ENCODE data around the gene MT1A. TPM values are rescaled to one million over a fixed set of nuclear protein-coding genes. Genes with fewer than 3 reads are reported as not detected.

MT1A gene
- polyA plus RNA-seq, 1 of the 3 experiments (the other 2 are of a cell fraction): 5.4 TPM

DNA sequence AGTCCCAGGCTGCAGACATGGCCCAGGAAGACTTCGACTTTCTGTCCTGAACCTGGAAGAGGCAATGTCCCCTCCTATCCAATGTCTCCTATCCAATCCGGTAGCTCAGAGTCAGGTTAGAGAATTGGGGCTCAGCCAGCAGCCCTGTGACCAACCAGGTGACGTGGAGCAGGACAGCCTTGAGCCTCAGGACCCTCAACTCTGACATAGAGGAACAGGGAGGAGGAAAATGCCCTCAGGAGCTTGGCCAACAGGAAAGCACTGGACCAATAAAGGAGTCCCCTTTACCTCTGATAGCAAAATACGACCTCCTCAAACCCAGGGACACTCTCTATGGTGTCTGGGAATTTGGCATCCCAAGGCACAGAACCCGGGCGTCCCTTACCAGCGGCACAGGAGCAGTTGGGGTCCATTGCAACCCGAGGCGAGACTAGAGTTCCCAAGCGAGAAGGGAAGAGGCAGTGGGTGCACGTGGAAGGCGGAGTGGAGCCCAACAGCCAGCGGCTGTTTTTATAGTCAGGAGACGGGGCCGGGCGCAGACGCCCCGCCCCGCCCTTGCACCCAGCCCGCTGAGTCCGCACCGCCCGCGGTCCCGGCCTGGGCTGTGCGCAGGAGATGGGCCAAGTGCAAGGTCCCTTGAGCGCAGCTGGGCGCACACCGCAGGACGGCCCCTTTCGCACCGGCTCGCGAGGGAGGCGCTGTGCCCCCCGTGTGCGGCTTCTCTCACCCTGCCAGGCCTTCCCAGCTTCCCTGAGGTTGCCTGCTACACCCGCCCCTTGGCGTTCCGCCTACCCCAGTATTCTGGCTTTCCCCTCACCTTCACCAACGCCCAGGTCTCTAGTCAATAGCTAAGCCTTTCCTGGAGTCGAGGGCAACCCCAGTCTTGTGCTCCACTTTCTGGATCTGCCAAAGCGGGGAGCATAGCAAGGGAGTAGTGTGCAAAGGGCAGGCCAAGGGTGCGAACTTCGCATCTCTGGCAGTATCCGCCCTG lies 29.4 kb downstream of the MT1A start, which contains the start of gene MT1G:
Gene MT1G (minus strand): TSS at position 485 of the 991 bp plus-strand sequence. CDS start 72 bp downstream, at position 413.
- peaks cover 46% of the 10 kb centered on the region for H3K27me3 ChIP-seq (ENCODE audit: insufficient read depth)
- no peak within 1 kb of the TSS for H3K4me3 ChIP-seq (ENCODE audit: low read depth in 2 of 2, low read length in 1 of 2)
- no peaks in the 10 kb centered on the region for H3K79me2 ChIP-seq (ENCODE audit: insufficient read depth)
- POLR2A ChIA-PET: no interaction called here
- no peak within 1 kb of the TSS for H2AFZ ChIP-seq (ENCODE audit: low read depth)
- no peak within 1 kb of the TSS for H3K9ac ChIP-seq
- H4K20me1 ChIP-seq (ENCODE audit: insufficient read depth): no peaks in the 10 kb centered on the region
- peak; percentile 57 for DNase-seq
- no peaks in the 10 kb centered on the region for H3K9me2 ChIP-seq
- no peaks in the 10 kb centered on the region for H3F3A ChIP-seq (replicated peaks; ENCODE audit: insufficient read depth)
- H3K4me2 ChIP-seq: no peak within 1 kb of the TSS
- 60% methylated on average over 28 of the region's 46 CpGs for WGBS (ENCODE audit: low lambda C conversion rate)
- H3K9me3 ChIP-seq: no peaks in the 10 kb centered on the region
- no peak within 1 kb of the TSS for H3K27ac ChIP-seq (ENCODE audit: low read depth in 2 of 2, low read length in 1 of 2)
- CTCF ChIA-PET: interaction anchor here (0.7 to 1.4 kb wide), 5 partner anchors 55 to 121 kb away, joined by 3 to 4 read pairs (median 3); partner anchors contain the start of gene MT2A
- no peak for TF ChIP-seq GATA2 (CRISPR knock-in tag; IDR thresholded peaks at IDR 0.05)
- TF ChIP-seq YY1 (IDR thresholded peaks at IDR 0.05; ENCODE audit: low read depth): no peak
- TF ChIP-seq, protein P1, sequence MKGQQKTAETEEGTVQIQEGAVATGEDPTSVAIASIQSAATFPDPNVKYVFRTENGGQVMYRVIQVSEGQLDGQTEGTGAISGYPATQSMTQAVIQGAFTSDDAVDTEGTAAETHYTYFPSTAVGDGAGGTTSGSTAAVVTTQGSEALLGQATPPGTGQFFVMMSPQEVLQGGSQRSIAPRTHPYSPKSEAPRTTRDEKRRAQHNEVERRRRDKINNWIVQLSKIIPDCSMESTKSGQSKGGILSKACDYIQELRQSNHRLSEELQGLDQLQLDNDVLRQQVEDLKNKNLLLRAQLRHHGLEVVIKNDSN (IDR thresholded peaks at IDR 0.05; ENCODE audit: borderline replicate concordance, low read depth): no peak
- TF ChIP-seq TEAD4 (IDR thresholded peaks at IDR 0.05; ENCODE audit: borderline replicate concordance, insufficient read depth): no peak
- TF ChIP-seq TCF12 (IDR thresholded peaks at IDR 0.05): no peak
- TF ChIP-seq SMC3 (IDR thresholded peaks at IDR 0.05; ENCODE audit: low read depth, low read length): no peak
- TF ChIP-seq USF2 (IDR thresholded peaks at IDR 0.05; ENCODE audit: borderline replicate concordance, low read depth, low read length): no peak
- H3K36me3 ChIP-seq (replicated peaks in 1 of 2; ENCODE audit: control insufficient read depth in 1 of 2, insufficient read depth in 2 of 2, low read length in 1 of 2): no peaks in the 10 kb centered on the region
- no peaks in the 10 kb centered on the region; a peak in 1 of 4 replicates for H3K4me1 ChIP-seq (ENCODE audit: control insufficient read depth in 1 of 2, insufficient read depth in 2 of 2, low read depth in 1 of 2, low read length in 1 of 2)

DNA sequence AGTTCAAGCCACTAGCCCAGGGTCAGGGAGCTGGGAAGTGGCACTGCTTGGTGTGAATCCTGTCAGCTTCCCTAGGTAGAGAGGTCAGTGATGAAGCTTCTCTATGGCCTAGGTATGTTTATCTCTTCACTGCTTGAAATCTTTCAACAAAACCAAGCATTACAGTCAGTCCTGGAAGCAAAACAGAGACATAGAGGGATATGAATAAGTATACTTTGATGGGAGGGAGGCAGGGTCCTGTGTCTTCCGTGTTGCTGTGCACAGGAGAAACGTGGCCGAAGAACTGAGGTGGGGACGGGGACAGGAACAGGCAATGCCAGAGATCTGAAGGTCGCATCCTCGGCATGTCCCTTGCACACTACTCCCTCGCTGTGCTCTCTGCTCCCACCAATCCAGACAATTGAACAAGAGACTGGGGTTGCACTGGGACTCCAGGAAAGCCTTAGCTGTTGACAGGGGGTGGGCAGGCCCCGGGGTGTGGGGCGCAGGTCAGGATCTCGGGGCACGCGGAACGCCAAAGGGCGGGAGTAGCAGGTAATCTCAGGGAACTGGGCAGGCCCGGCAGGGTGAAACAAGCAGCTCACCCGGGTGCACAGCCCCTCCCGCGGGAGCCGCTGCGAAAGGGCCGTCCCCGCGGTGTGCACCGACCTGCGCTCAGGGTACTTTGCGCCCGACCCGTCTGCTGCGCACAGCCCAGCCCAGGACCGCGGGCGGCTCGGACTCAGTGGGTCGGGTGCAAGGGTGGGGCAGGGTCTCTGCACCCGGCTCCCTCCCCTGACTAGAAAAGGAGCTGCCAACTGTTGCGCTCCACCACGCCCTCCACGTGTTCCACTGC lies 30.8 kb downstream of the MT1A start, which contains the start of gene MT1H:
Gene MT1H (plus strand): TSS at position 810 of the 835 bp plus-strand sequence. CDS start 71 bp downstream, outside the sequence.
- no peaks in the 10 kb centered on the region for H3F3A ChIP-seq (replicated peaks; ENCODE audit: insufficient read depth)
- no peaks in the 10 kb centered on the region for H3K9me3 ChIP-seq
- H3K9me2 ChIP-seq: no peaks in the 10 kb centered on the region
- H2AFZ ChIP-seq (ENCODE audit: low read depth): no peak within 1 kb of the TSS
- no peak for DNase-seq
- H3K79me2 ChIP-seq (ENCODE audit: insufficient read depth): no peaks in the 10 kb centered on the region
- POLR2A ChIA-PET: no interaction called here
- WGBS (ENCODE audit: low lambda C conversion rate): 54% methylated on average over 14 of the region's 38 CpGs
- H3K36me3 ChIP-seq (replicated peaks in 1 of 2; ENCODE audit: control insufficient read depth in 1 of 2, insufficient read depth in 2 of 2, low read length in 1 of 2): no peaks in the 10 kb centered on the region
- no peaks in the 10 kb centered on the region for H4K20me1 ChIP-seq (ENCODE audit: insufficient read depth)
- no peak within 1 kb of the TSS for H3K4me2 ChIP-seq
- no peak within 1 kb of the TSS for H3K27ac ChIP-seq (ENCODE audit: low read depth in 2 of 2, low read length in 1 of 2)
- CTCF ChIA-PET: interaction anchor here (1.3 to 1.8 kb wide), 2 partner anchors 20 to 120 kb away, joined by 3 to 4 read pairs; no protein-coding TSS in a partner anchor
- no peaks in the 10 kb centered on the region; a peak in 1 of 4 replicates for H3K4me1 ChIP-seq (ENCODE audit: control insufficient read depth in 1 of 2, insufficient read depth in 2 of 2, low read depth in 1 of 2, low read length in 1 of 2)
- peaks cover 44% of the 10 kb centered on the region for H3K27me3 ChIP-seq (ENCODE audit: insufficient read depth)
- no peak within 1 kb of the TSS for H3K9ac ChIP-seq
- TF ChIP-seq POLR2AphosphoS5 (IDR thresholded peaks at IDR 0.05; ENCODE audit: low read depth, low read length) (no peak), NRF1 (IDR thresholded peaks at IDR 0.05; ENCODE audit: low read depth, low read length) (no peak), YY1 (IDR thresholded peaks at IDR 0.05; ENCODE audit: low read depth) (no peak), FOXJ3 (CRISPR knock-in tag; IDR thresholded peaks at IDR 0.05) (no peak), TEAD4 (IDR thresholded peaks at IDR 0.05; ENCODE audit: borderline replicate concordance, insufficient read depth) (no peak), EP300 (IDR thresholded peaks at IDR 0.05; ENCODE audit: borderline replicate concordance in 1 of 2, low read depth in 1 of 2, low read length in 1 of 2) (no peak), USF2 (IDR thresholded peaks at IDR 0.05; ENCODE audit: borderline replicate concordance, low read depth, low read length) (no peak), JUND (IDR thresholded peaks at IDR 0.05) (no peak)
- H3K4me3 ChIP-seq (ENCODE audit: low read depth in 2 of 2, low read length in 1 of 2): no peak within 1 kb of the TSS

Data from SK-N-SH (cell line).